Erythroblast (primary cell): ENCODE results near the gene VPS37C.

ENCODE experiments used
- GATA1 ChIP-seq: IDR thresholded peaks from 2 replicates; pipeline ENCODE4 v1.6.1; 2011; ENCODE audit warnings: low read depth, mild to moderate bottlenecking, control low read depth, low read length, moderate library complexity
- POLR2A ChIP-seq: IDR thresholded peaks from 2 replicates; pipeline ENCODE4 v1.6.1; 2011; ENCODE audit warnings: mild to moderate bottlenecking, low read length

- TF ChIP-seq POLR2A (no peak), GATA1 (peak; percentile 31)
Measured at GRCh38 chr11:61149624-61150615, 11.3 kb downstream of the VPS37C start.
